Muscle of leg (tissue), 11 donors: ENCODE results near the gene CKS2. TPM values are rescaled to one million over a fixed set of nuclear protein-coding genes. Genes with fewer than 3 reads are reported as not detected.
"Not testable (repeated sequence)": the region's sequence is repeated elsewhere in the genome, so short reads cannot be mapped to it uniquely, and the experiment has no call there.

ENCODE experiments used
- DNase-seq: peaks from one replicate; pipeline ENCODE4 v3.0.0; 2013
- H3K27ac ChIP-seq: one replicate; pipeline ENCODE4 v1.5.1; 2013; ENCODE audit warnings: mild to moderate bottlenecking, low read length, control low read depth
- H3K27me3 ChIP-seq: one replicate; pipeline ENCODE4 v1.6.1; 2013; ENCODE audit warnings: low read length; ENCODE audit not compliant: control insufficient read depth, insufficient read depth
- H3K36me3 ChIP-seq: one replicate; pipeline ENCODE4 v1.6.1; 2013; ENCODE audit warnings: low read length; ENCODE audit not compliant: control insufficient read depth, insufficient read depth
- H3K4me1 ChIP-seq: one replicate; pipeline ENCODE4 v1.6.1; 2013; ENCODE audit warnings: low read length; ENCODE audit not compliant: control insufficient read depth, insufficient read depth
- H3K4me3 ChIP-seq: one replicate; pipeline ENCODE4 v1.5.1; 2013; ENCODE audit warnings: low read length, control low read depth
- H3K9me3 ChIP-seq: replicated peaks from 2 replicates; pipeline ENCODE4 v1.6.1; 2013; ENCODE audit warnings: low read depth, low read length; ENCODE audit not compliant: control insufficient read depth
- WGBS: methylation state at CpG from one replicate; pipeline ENCODE4 v1.1.5; 2013; ENCODE audit warnings: missing lambda C conversion rate; ENCODE audit not compliant: insufficient coverage; 5-methylcytosine and 5-hydroxymethylcytosine counted together
- polyA plus RNA-seq, 8 donors: library from polyadenylated mRNA; unstranded; fragments of 120-200 nt; gene quantifications; one replicate each; pipeline versions ENCODE4 v1.2.1 to v1.2.3, GENCODE V29; 2013; ENCODE audit warnings: inconsistent platforms in 1 of 8, low replicate concordance in 1 of 8; ENCODE audit not compliant: insufficient read length in 8 of 8, insufficient read depth in 1 of 8
- total RNA-seq: library from RNA; stranded (reverse); fragments of 120-200 nt; gene quantifications from one replicate; pipeline ENCODE4 v1.2.4, GENCODE V29; 2013

Gene CKS2
- total and polyA plus RNA-seq, 9 donors, result 35.1 to 57.3 (median 43.2) TPM

DNA sequence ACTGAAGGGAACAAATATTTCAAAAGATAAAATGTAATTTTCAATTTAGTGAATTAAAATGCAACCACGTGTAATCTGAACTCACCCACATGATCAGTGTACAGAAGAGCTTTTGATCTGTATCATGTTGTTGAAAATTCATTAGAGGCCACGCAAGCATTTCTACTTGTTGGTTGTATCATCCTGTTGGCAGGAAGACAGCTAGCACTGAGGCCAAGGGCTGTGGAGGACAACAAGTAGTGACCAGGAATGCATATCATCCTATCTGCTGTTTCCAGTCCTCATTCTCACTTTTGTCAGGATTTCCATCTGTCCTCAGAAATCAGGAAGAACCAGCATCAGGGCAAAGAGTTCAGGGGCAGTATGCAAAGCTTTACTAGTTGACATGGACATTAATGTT is 29.9 kb upstream of the CKS2 start:
- peak; percentile 13 for DNase-seq
- no peaks in the 10 kb centered on the region for H3K36me3 ChIP-seq
- H3K4me3 ChIP-seq, result no peak overlapping the region
- H3K27ac ChIP-seq, result no peak overlapping the region
- H3K4me1 ChIP-seq, result peaks cover 4% of the 10 kb centered on the region
- WGBS, result 50% methylated on average over 1 of the region's 2 CpGs
- no peaks in the 10 kb centered on the region for H3K9me3 ChIP-seq
- H3K27me3 ChIP-seq, result no peaks in the 10 kb centered on the region

DNA sequence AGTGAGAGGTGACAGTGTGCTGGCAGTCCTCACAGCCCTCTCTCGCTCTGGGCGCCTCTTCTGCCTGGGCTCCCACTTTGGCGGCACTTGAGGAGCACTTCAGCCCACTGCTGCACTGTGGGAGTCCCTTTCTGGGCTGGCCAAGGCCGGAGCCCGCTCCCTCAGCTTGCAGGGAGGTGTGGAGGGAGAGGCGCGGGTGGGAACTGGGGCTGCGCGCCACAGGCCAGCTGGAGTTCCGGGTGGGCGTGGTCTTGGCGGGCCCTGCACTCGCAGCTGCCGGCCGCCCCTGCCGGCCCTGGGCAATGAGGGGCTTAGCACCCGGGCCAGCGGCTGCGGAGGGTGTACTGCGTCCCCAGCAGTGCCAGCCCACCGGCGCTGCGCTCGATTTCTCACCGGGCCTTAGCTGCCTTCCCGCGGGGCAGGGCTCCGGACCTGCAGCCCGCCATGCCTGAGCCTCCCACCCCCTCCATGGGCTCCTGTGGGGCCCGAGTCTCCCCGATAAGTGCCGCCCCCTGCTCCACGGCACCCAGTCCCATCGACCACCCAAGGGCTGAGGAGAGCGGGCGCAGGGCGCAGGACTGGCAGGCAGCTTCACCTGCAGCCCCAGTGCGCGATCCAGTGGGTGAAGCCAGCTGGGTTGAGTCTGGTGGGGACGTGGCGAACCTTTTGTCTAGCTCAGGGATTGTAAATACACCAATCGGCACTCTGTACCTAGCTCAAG is 28.6 kb upstream of the CKS2 start:
- not testable (repeated sequence) for H3K27me3 ChIP-seq, H3K4me3 ChIP-seq, H3K36me3 ChIP-seq, H3K9me3 ChIP-seq, H3K4me1 ChIP-seq, H3K27ac ChIP-seq
- 54% methylated on average over 35 of the region's 42 CpGs for WGBS
- peak; percentile 35 for DNase-seq

DNA sequence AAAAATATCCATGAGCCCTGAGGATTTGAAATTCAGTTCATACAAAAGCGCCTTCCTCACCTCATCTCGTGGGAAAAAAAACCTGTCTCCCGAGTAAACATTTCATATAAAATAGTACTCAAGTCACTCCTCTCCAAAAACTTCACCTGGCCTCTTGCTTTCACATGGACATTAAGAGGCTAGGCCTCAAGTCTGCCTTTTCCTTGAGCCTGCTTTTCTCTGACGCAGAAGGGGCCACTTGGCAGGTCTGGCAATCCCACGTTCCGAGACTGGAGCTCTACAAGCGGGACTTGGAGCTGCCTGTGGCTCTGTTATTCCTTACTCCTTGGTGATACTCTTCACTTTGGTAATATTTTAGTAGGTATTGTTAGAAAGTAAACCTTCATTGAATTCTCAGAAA is 26.9 kb upstream of the CKS2 start:
- no peak for DNase-seq
- WGBS, result 83% methylated on average over 4 of the region's 7 CpGs

DNA sequence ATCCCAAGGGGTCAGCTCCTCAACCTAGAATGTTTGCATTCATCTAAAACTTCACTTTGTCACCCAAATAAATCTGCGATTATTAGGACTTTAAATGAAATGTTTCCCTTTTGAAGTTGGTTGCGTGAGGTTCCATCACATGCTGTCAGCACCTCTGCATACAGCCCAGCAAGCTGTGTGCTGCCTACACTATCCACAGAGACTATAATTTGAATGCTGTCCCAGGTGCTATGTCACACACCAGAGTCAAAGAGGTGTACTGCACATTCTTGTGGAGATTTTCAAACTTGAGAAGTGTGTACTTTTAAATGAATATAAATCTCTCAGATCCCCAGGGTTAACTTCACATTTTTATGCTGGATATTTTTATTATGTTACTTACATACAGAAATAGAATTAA is 19.3 kb upstream of the CKS2 start:
- H3K27me3 ChIP-seq, result no peaks in the 10 kb centered on the region
- no peak for DNase-seq
- H3K9me3 ChIP-seq, result peaks cover 3% of the 10 kb centered on the region
- H3K4me3 ChIP-seq, result no peak overlapping the region
- H3K36me3 ChIP-seq, result no peaks in the 10 kb centered on the region
- H3K4me1 ChIP-seq, result no peaks in the 10 kb centered on the region
- H3K27ac ChIP-seq, result no peak overlapping the region
- WGBS, result no CpG with 5 or more reads among the region's 2 CpGs

More for the DNA sequence above, 26.9 kb upstream of the CKS2 start:
- no peaks in the 10 kb centered on the region for H3K9me3 ChIP-seq
- H3K27me3 ChIP-seq, result no peaks in the 10 kb centered on the region
- H3K4me3 ChIP-seq, result no peak overlapping the region
- H3K36me3 ChIP-seq, result no peaks in the 10 kb centered on the region
- H3K4me1 ChIP-seq, result peaks cover 4% of the 10 kb centered on the region
- H3K27ac ChIP-seq, result no peak overlapping the region

- no peaks in the 10 kb centered on the region for H3K4me1 ChIP-seq
- DNase-seq, result no peak
- H3K4me3 ChIP-seq, result no peak overlapping the region
- H3K27ac ChIP-seq, result no peak overlapping the region
- H3K36me3 ChIP-seq, result no peaks in the 10 kb centered on the region
- no CpG with 5 or more reads among the region's 1 CpG for WGBS
- no peaks in the 10 kb centered on the region for H3K27me3 ChIP-seq
- H3K9me3 ChIP-seq, result peaks cover 3% of the 10 kb centered on the region
These were observed 18.0 kb upstream of the CKS2 start for GRCh38 chr9:89293014-89293413.

DNA sequence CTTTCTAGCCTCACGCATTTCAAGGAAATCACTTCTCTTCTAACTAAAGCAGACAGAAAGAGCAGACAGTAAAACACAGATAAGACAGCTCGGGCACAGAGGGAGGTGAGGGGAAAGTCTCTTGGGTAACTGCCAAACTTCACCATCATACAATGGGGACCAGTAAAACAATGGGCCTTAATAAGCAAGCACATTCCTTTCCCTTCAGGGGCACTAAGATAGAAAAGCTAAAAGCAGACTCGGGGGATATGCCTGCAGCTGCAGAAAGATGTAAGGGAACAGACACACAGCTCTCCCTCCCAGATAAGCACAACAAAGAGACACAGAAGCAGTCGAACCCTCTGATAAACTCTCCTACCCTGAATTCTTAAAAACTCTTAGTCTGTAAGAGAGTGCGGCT is 15.6 kb upstream of the CKS2 start:
- no CpG with 5 or more reads among the region's 5 CpGs for WGBS
- Histone ChIP-seq H3K27ac (no peak overlapping the region), H3K36me3 (no peaks in the 10 kb centered on the region), H3K9me3 (peaks cover 3% of the 10 kb centered on the region), H3K27me3 (no peaks in the 10 kb centered on the region), H3K4me3 (no peak overlapping the region), H3K4me1 (no peaks in the 10 kb centered on the region)
- no peak for DNase-seq

GRCh38 chr9:89301996-89302395 is 9.0 kb upstream of the CKS2 start:
- no CpG with 5 or more reads among the region's 2 CpGs for WGBS
- not testable (repeated sequence) for H3K9me3 ChIP-seq, H3K36me3 ChIP-seq, H3K4me3 ChIP-seq, H3K27ac ChIP-seq, H3K27me3 ChIP-seq, H3K4me1 ChIP-seq, DNase-seq

GRCh38 chr9:89304020-89304833 is 6.8 kb upstream of the CKS2 start:
- no peaks in the 10 kb centered on the region for H3K27me3 ChIP-seq
- peaks cover 13% of the 10 kb centered on the region for H3K36me3 ChIP-seq
- H3K9me3 ChIP-seq, result no peaks in the 10 kb centered on the region
- DNase-seq, result no peak
- no peak overlapping the region for H3K27ac ChIP-seq
- 92% methylated on average over 3 of the region's 7 CpGs for WGBS
- H3K4me3 ChIP-seq, result no peak overlapping the region
- H3K4me1 ChIP-seq, result no peaks in the 10 kb centered on the region

GRCh38 chr9:89304834-89305188 is 6.2 kb upstream of the CKS2 start:
- no peaks in the 10 kb centered on the region for H3K27me3 ChIP-seq
- DNase-seq, result no peak
- H3K9me3 ChIP-seq, result no peaks in the 10 kb centered on the region
- peaks cover 13% of the 10 kb centered on the region for H3K36me3 ChIP-seq
- peaks cover 5% of the 10 kb centered on the region for H3K4me1 ChIP-seq
- no peak overlapping the region for H3K27ac ChIP-seq
- no peak overlapping the region for H3K4me3 ChIP-seq
- no CpG with 5 or more reads among the region's 2 CpGs for WGBS

GRCh38 chr9:89305868-89306267 is 5.1 kb upstream of the CKS2 start:
- Histone ChIP-seq H3K4me1 (peaks cover 5% of the 10 kb centered on the region), H3K27ac (no peak overlapping the region), H3K27me3 (no peaks in the 10 kb centered on the region), H3K36me3 (peaks cover 13% of the 10 kb centered on the region), H3K4me3 (no peak overlapping the region), H3K9me3 (no peaks in the 10 kb centered on the region)
- WGBS, result 14% methylated on average over 1 of the region's 3 CpGs
- DNase-seq, result no peak
